ENCODE results near the gene GRAMD4.

GRCh38 chr22:46652847-46653331 is 32.7 kb downstream of the GRAMD4 start:
- TF ChIP-seq CTCF (IDR thresholded peaks at IDR 0.05), result no peak
- TF ChIP-seq POLR2AphosphoS5 (IDR thresholded peaks at IDR 0.05; ENCODE audit: low read depth, low read length), result no peak
- TF ChIP-seq YY1 (IDR thresholded peaks at IDR 0.05; ENCODE audit: low read depth), result no peak
- TF ChIP-seq NRF1 (IDR thresholded peaks at IDR 0.05; ENCODE audit: low read depth, low read length), result no peak
- no peak for TF ChIP-seq TAF1 (IDR thresholded peaks at IDR 0.05; ENCODE audit: borderline replicate concordance, low read depth, low read length)
- TF ChIP-seq EP300 (IDR thresholded peaks at IDR 0.05; ENCODE audit: borderline replicate concordance in 1 of 2, low read depth in 1 of 2, low read length in 1 of 2), result no peak
- no peak for TF ChIP-seq NFIC (IDR thresholded peaks at IDR 0.05; ENCODE audit: borderline replicate concordance)
- TF ChIP-seq SMC3 (IDR thresholded peaks at IDR 0.05; ENCODE audit: low read depth, low read length), result no peak
- no peak for TF ChIP-seq REST (IDR thresholded peaks at IDR 0.05; ENCODE audit: low read depth, low read length)
- no peak for TF ChIP-seq GABPA (IDR thresholded peaks at IDR 0.05; ENCODE audit: low read depth)
- TF ChIP-seq MXI1 (IDR thresholded peaks at IDR 0.05; ENCODE audit: low read depth, low read length), result no peak
- no peak for TF ChIP-seq PBX3 (IDR thresholded peaks at IDR 0.05)
- no peak for TF ChIP-seq RAD21 (IDR thresholded peaks at IDR 0.05; ENCODE audit: low read length)
- TF ChIP-seq CHD2 (IDR thresholded peaks at IDR 0.05; ENCODE audit: low read length, partially characterized antibody), result no peak

Data from SK-N-SH (cell line).